ENCODE data around the gene S100B.

The S100B gene

DNA sequence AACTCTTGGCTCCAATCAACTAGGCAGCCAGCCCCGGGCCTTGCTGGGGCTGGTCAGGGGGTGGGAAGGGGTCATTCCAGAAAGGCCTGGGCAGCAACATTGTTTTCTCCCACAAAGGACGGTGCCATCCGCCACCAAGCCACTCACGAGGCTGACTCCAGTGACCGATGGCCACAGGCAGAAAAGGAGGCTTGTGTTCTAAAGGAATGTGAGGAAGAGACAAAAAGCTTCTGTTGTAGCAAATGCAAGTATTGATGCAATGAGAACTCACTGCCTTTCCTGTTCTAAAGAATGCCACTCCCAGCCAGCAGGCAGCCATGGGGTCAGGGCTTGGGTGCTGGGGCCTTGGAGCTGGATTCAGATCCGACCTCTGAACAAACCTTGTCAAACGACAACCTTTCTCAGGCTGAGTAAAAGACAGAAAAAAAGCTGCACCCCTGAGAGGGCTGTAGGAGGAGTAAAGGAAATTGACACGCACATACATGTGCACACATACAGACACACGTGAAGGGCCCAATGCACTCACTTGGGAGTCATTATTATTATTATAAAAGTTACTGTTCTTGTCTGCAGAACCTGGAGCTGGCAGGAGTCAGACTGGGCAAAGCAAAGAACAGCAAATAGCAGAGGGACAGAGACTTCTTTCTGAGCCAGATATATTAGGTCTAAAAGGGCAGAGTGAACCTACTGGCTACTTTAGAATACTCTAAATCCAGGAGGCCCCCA, 16.7 kb upstream of the S100B start:
- H3K4me1 ChIP-seq (ENCODE audit: low read depth, poor library complexity, severe bottlenecking), result no peaks in the 10 kb centered on the region
- H3K27me3 ChIP-seq (ENCODE audit: insufficient read depth, low read depth), result no peaks in the 10 kb centered on the region
- H4K20me1 ChIP-seq (ENCODE audit: insufficient read depth), result no peaks in the 10 kb centered on the region
- TF ChIP-seq CTCF (conservative IDR thresholded peaks at IDR 0.05; ENCODE audit: low read depth, low read length), result no peak
- no peak overlapping the region for H3K27ac ChIP-seq
- no peak overlapping the region for H3K9ac ChIP-seq
- no peak overlapping the region for H3K4me3 ChIP-seq (IDR thresholded peaks at IDR 0.05; ENCODE audit: insufficient read depth, low read depth, low read length)
- no peak overlapping the region for H2AFZ ChIP-seq (ENCODE audit: low read depth)
- no peaks in the 10 kb centered on the region for H3K79me2 ChIP-seq (ENCODE audit: insufficient read depth, low read depth)
- H3K4me2 ChIP-seq, result no peak overlapping the region
- H3K36me3 ChIP-seq (ENCODE audit: insufficient read depth), result no peaks in the 10 kb centered on the region

GRCh38 chr21:46620846-46621245, 16.0 kb upstream of the S100B start:
- H3K79me2 ChIP-seq (ENCODE audit: insufficient read depth, low read depth), result no peaks in the 10 kb centered on the region
- no peak overlapping the region for H3K4me2 ChIP-seq
- H3K4me1 ChIP-seq (ENCODE audit: low read depth, poor library complexity, severe bottlenecking), result no peaks in the 10 kb centered on the region
- H3K27ac ChIP-seq, result no peak overlapping the region
- no peaks in the 10 kb centered on the region for H3K27me3 ChIP-seq (ENCODE audit: insufficient read depth, low read depth)
- H3K4me3 ChIP-seq (IDR thresholded peaks at IDR 0.05; ENCODE audit: insufficient read depth, low read depth, low read length), result no peak overlapping the region
- no peak for TF ChIP-seq CTCF (conservative IDR thresholded peaks at IDR 0.05; ENCODE audit: low read depth, low read length)
- no peaks in the 10 kb centered on the region for H3K36me3 ChIP-seq (ENCODE audit: insufficient read depth)
- H4K20me1 ChIP-seq (ENCODE audit: insufficient read depth), result no peaks in the 10 kb centered on the region
- no peak overlapping the region for H3K9ac ChIP-seq
- no peak overlapping the region for H2AFZ ChIP-seq (ENCODE audit: low read depth)

DNA sequence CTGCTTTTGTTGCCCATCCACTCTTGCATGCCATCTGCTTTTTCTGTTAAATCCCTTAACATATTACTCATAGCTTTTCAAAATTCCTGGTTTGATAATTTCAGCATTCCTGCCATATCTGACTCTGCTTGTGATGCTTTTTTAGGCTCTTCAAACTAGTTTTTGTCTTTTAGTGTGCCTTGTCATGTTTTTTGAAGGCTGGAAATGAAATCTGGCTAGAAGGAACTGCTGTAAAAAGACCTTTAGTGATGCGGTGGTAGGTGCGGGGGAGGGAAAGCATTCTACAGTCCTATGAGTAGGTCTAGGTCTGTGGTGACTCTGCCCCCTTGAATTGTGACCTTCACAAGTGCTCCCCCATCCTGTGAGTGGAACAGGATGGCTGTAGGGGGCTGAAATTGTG, 15.0 kb upstream of the S100B start:
- Histone ChIP-seq H3K4me2 (no peak overlapping the region), H3K27me3 (ENCODE audit: insufficient read depth, low read depth) (no peaks in the 10 kb centered on the region), H3K79me2 (ENCODE audit: insufficient read depth, low read depth) (no peaks in the 10 kb centered on the region), H2AFZ (ENCODE audit: low read depth) (no peak overlapping the region), H3K9ac (no peak overlapping the region), H3K4me1 (ENCODE audit: low read depth, poor library complexity, severe bottlenecking) (no peaks in the 10 kb centered on the region), H3K27ac (no peak overlapping the region), H4K20me1 (ENCODE audit: insufficient read depth) (no peaks in the 10 kb centered on the region), H3K36me3 (ENCODE audit: insufficient read depth) (no peaks in the 10 kb centered on the region), H3K4me3 (IDR thresholded peaks at IDR 0.05; ENCODE audit: insufficient read depth, low read depth, low read length) (no peak overlapping the region)
- TF ChIP-seq CTCF (conservative IDR thresholded peaks at IDR 0.05; ENCODE audit: low read depth, low read length), result no peak

GRCh38 chr21:46618738-46619379, 14.0 kb upstream of the S100B start:
- Histone ChIP-seq H3K27ac (no peak overlapping the region), H3K27me3 (ENCODE audit: insufficient read depth, low read depth) (no peaks in the 10 kb centered on the region), H4K20me1 (ENCODE audit: insufficient read depth) (no peaks in the 10 kb centered on the region), H3K36me3 (ENCODE audit: insufficient read depth) (no peaks in the 10 kb centered on the region), H3K9ac (no peak overlapping the region), H3K4me3 (IDR thresholded peaks at IDR 0.05; ENCODE audit: insufficient read depth, low read depth, low read length) (no peak overlapping the region), H3K79me2 (ENCODE audit: insufficient read depth, low read depth) (no peaks in the 10 kb centered on the region), H3K4me2 (no peak overlapping the region), H2AFZ (ENCODE audit: low read depth) (no peak overlapping the region), H3K4me1 (ENCODE audit: low read depth, poor library complexity, severe bottlenecking) (no peaks in the 10 kb centered on the region)
- no peak for TF ChIP-seq CTCF (conservative IDR thresholded peaks at IDR 0.05; ENCODE audit: low read depth, low read length)
